ENCODE results near the gene RADIL.
"Not testable (repeated sequence)": the region's sequence is repeated elsewhere in the genome, so short reads cannot be mapped to it uniquely, and the experiment has no call there.

- TF ChIP-seq, protein P1, sequence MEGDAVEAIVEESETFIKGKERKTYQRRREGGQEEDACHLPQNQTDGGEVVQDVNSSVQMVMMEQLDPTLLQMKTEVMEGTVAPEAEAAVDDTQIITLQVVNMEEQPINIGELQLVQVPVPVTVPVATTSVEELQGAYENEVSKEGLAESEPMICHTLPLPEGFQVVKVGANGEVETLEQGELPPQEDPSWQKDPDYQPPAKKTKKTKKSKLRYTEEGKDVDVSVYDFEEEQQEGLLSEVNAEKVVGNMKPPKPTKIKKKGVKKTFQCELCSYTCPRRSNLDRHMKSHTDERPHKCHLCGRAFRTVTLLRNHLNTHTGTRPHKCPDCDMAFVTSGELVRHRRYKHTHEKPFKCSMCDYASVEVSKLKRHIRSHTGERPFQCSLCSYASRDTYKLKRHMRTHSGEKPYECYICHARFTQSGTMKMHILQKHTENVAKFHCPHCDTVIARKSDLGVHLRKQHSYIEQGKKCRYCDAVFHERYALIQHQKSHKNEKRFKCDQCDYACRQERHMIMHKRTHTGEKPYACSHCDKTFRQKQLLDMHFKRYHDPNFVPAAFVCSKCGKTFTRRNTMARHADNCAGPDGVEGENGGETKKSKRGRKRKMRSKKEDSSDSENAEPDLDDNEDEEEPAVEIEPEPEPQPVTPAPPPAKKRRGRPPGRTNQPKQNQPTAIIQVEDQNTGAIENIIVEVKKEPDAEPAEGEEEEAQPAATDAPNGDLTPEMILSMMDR (IDR thresholded peaks at IDR 0.05; ENCODE audit: insufficient read depth, low read depth, low read length): not testable (repeated sequence)
- TF ChIP-seq EZH2 (IDR thresholded peaks at IDR 0.05; ENCODE audit: insufficient read depth, low read length): not testable (repeated sequence)
Measured at GRCh38 chr7:4802577-4802976, 80.9 kb downstream of the RADIL start.
